HTERT RPE-1 (cell line): ENCODE measurements around the gene PAIP2.
"Not testable (repeated sequence)": the region's sequence is repeated elsewhere in the genome, so short reads cannot be mapped to it uniquely, and the experiment has no call there.

Experiments
- in situ Hi-C: fragments of 300-500 bp; cut with MboI; formaldehyde crosslinking; loops from 4 replicates; pipeline ENCODE4 v1.14.3; 2020; ENCODE audit warnings: low sequenced_read_pairs

Gene PAIP2

GRCh38 chr5:139377226-139377625 is 35.6 kb downstream of the PAIP2 start:
- in situ Hi-C loops, result no loop called here

DNA sequence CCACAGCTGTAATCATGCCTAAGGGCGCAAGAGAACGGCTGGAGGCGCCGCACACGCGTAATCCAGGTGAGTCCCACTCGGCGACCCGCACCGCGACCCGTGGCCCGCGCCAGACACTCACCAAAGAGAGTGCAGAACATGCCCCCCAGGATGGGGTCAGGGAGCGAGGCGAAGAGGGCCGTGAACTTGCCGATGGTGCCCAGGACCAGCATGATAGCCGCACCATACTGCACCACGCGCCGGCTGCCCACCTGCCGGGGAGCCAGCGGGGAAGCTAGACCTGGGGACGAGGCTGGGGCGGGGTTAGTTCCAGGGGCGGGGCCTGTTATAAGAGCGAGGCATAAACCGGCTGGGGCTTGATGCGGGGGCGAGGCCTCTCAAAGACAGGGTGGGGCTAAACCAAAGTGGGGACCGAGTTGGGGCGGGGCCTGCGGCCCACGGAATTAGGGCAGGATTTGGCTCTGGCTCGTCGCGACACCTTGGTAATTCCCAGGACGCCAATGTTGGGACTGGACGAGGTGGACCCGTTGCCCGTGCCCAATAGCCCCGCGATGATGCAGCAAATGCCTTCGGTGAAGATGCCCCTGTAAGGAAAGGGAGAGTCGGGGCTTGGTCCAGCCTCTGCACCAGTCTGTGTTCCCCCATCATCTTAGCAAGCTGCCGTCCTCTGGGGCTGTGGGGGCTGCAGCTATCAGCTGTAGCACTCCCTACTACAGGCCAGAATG is 36.6 kb downstream of the PAIP2 start:
- in situ Hi-C loops, result no loop called here

DNA sequence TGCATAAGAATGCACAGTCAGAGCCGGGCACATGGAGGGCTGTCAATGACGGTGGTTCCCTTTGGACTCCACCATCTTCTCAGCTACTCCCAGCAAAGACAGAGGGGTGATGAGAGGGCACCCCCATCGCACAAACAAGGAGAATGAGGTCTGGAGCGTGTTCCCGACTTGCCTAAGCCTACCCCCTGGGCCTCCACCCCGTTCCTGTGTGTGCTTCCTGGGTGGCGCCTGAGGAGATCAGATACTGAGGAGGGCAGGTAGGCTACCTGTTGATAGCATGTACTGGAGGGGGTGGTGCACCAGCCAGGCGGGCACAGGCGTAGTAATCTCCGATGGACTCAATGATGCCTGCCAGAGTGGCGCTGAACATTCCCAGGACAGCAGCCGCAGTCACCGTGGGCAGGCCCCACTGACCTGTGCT is 37.3 kb downstream of the PAIP2 start:
- in situ Hi-C loops, result no loop called here

DNA sequence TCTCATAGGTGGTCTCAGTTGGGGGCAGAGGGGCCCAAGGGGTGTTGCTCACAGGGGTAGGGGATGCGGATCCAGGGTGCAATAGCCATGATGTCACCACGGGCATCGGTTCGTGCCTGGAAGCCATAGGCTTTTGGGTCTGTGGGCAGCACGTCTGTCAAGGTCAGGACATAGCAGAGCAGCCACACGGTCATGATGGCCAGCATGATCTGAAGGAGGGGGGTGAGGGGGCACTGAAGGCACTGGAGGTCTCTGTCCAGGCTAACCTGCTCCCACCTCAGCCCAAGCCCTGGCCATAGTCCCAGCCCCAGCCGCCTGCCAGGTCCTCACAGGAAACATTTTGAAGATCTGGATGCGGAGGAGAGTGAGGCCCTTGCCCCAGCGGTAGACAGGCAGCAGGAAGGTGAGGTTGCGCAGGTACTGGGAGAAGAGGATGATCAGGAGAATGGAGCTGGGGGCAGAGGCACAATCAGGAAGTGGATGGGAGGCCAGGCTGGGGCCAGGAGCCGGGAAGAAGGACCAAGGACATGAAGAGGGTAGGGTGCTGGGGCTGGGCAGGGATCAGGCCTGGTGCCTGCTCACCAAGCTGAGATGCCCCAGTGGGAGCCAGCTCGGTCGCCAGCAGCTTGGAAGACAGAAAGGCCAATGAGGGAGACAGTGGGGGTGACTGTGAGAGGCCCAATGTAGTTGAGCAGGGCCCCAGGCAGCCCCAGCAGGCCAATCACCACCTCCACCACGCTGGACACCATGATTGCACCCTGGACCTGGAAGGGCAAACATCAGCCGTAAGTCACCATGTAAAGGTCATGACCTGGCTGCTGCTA is 38.2 kb downstream of the PAIP2 start:
- in situ Hi-C loops, result no loop called here

- in situ Hi-C loops, result no loop called here
Observed at GRCh38 chr5:139381837-139382761, 40.4 kb downstream of the PAIP2 start.

- in situ Hi-C loops, result no loop called here
Observed at GRCh38 chr5:139382807-139383206, 41.2 kb downstream of the PAIP2 start.

- in situ Hi-C loops, result no loop called here
Observed at GRCh38 chr5:139383275-139383992, 41.8 kb downstream of the PAIP2 start, which contains the start of gene SLC23A1. Gene SLC23A1, minus strand, starts transcription at chr5:139383297. Its CDS starts 44 bp downstream, at chr5:139383253.

- in situ Hi-C loops, result no loop called here
Observed at GRCh38 chr5:139383993-139384590, 42.4 kb downstream of the PAIP2 start.

- in situ Hi-C loops, result no loop called here
Observed at GRCh38 chr5:139384591-139385051, 43.0 kb downstream of the PAIP2 start.

DNA sequence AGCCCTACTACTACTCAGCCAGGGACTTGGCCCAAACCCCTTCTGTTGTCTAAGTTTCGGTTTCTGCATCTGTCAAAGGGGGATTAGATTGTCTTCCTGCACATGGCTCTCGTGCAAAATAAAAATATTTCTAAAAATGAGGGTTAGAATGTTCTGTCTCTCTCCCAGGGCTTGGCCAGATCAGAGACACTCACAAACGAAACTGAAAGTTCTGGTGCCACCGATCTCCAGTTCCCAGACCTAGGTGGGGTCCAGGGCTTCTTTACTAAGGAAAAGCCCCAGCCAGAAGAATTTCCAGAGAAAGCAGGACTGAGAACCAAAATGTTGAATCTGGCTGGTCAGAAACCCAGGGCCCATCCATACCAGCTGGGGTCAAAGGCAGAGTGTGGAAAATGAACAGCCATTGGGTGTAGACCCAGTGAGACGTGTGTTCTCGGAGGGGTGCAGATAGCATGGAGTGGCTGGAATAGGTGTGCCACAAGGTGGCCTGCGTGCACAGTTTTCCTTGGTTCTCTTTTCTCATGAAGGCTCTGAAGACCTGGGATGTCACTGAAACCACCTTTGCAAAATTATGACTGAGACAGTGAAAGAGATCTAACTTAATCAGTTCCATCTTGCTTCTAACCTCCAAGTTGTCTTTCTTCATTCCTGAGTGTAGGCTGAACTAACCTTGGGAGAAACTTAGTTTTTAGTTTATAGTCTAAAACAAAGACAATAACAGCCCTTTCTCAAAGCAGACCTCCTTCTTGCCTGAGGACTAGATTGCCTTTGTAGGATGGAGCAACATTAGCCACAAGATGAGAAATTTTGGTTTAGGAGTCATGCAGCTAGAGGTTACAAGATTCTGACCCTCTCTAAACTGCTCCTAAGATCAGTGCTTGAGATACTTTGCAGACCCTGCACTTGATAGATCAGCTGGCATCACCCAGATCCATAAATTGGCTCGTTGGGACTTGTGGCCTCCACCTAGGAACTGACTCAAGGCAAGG is 43.7 kb downstream of the PAIP2 start:
- in situ Hi-C loops, result no loop called here

GRCh38 chr5:139386050-139386438 is 44.4 kb downstream of the PAIP2 start:
- in situ Hi-C loops, result no loop called here

GRCh38 chr5:139386956-139387355 is 45.3 kb downstream of the PAIP2 start:
- in situ Hi-C loops, result not testable (repeated sequence)

GRCh38 chr5:139387611-139388197 is 46.0 kb downstream of the PAIP2 start:
- in situ Hi-C loops, result no loop called here

DNA sequence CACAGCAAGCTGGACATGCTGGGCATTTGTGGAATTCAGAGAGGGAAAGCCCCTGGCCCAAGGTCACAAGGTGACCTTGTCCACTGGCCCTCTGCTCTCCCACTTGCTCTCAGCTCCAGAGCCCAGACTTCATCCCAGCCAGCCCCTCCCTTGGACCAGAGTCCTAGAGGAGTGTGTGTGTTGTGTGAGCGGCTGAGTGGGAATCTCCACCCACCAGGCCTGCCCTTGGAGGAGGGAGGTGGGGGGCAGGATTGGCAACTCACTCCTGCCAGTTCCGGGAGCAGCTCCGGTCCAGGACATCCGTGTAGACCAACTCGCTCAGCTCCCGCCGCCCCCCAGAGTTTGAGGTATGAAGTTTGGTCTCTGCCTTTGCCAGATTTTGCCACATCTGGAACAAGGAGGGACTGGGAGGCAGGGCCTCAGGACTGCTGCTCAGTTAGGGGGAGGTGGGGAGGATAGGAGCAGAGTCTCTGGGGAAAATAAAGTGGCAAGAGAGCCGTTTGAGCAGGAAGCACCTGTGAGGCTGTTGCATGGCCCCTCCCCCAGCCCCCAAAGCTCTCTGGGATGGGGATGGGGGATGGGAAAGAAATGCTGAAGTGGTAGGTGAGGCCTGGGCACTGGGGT is 46.7 kb downstream of the PAIP2 start:
- in situ Hi-C loops, result no loop called here

DNA sequence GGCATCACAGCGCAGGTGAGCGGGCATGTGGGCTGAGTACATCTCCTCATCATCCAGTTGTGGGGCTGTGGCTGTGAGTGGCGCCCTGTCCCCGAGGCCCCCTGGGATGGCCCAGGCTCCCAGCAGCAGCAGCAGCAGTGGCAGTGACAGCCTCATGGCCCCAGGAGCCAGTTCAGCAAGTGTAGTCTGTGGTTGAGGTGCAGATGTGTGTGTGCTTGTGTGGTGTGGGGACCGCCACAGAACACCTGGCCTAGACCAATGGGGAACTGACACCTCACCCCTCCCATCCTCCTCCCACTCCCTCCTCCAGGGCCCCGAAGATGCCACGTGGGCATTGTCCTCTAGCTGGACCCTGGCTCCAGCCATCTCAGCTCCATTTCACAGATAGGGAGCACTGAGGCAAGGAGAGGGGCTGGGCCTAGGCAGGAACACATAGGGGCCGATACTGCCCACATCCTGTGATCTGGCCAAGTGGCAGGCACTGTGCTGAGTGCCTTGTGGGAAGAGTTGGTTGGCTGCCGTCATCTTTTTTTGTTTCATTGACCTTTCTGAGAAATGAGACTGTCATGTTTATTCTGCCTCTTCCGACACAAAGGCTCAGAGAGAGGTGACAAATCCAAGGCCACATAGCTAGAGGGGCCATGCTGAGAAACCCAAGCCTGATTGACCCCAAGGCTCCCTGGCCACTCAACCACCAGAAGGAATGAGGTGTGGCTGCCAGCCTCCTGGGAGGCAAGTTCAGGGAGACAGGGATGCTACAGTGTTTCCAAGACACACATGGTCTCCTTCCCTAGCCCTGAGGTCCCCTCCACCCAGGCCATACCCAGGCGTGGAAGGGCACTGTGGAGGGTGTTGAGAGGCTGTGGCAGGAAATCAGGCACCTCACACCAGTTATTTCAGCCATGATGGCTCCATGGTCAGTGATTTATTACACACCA is 48.3 kb downstream of the PAIP2 start, which contains the start of gene MZB1:
MZB1 (minus strand) TSS at position 213 of the 938 bp plus-strand sequence; CDS start at position 156, 57 bp downstream.
- in situ Hi-C loops, result no loop called here
